ENCODE measurements around the gene GLT8D1.

Gene GLT8D1

GRCh38 chr3:52724511-52724910 is 18.9 kb upstream of the GLT8D1 start:
- no peaks in the 10 kb centered on the region for H3K27me3 ChIP-seq
- no peak overlapping the region for H3K4me3 ChIP-seq (ENCODE audit: low read depth, low read length)
- no peak for TF ChIP-seq CTCF (IDR thresholded peaks at IDR 0.05; ENCODE audit: low read depth, low read length)
- H3K36me3 ChIP-seq: no peaks in the 10 kb centered on the region
- DNase-seq: no peak
- H3K9me3 ChIP-seq: no peaks in the 10 kb centered on the region
- H3K4me1 ChIP-seq: no peaks in the 10 kb centered on the region

GRCh38 chr3:52723935-52724334 is 18.3 kb upstream of the GLT8D1 start:
- Histone ChIP-seq H3K4me3 (ENCODE audit: low read depth, low read length) (no peak overlapping the region), H3K4me1 (no peaks in the 10 kb centered on the region), H3K9me3 (no peaks in the 10 kb centered on the region), H3K27me3 (no peaks in the 10 kb centered on the region), H3K36me3 (no peaks in the 10 kb centered on the region)
- no peak for TF ChIP-seq CTCF (IDR thresholded peaks at IDR 0.05; ENCODE audit: low read depth, low read length)
- no peak for DNase-seq

GRCh38 chr3:52722491-52722890 is 16.9 kb upstream of the GLT8D1 start:
- Histone ChIP-seq H3K27me3 (no peaks in the 10 kb centered on the region), H3K4me1 (no peaks in the 10 kb centered on the region), H3K36me3 (no peaks in the 10 kb centered on the region), H3K9me3 (no peaks in the 10 kb centered on the region), H3K4me3 (ENCODE audit: low read depth, low read length) (no peak overlapping the region)
- TF ChIP-seq CTCF (IDR thresholded peaks at IDR 0.05; ENCODE audit: low read depth, low read length): no peak
- DNase-seq: no peak

- H3K27me3 ChIP-seq: no peaks in the 10 kb centered on the region
Observed at GRCh38 chr3:52721730-52722008, 16.1 kb upstream of the GLT8D1 start.

GRCh38 chr3:52721002-52721729 is 15.6 kb upstream of the GLT8D1 start:
- no peaks in the 10 kb centered on the region for H3K9me3 ChIP-seq
- no peaks in the 10 kb centered on the region for H3K4me1 ChIP-seq
- no peaks in the 10 kb centered on the region for H3K36me3 ChIP-seq
- H3K4me3 ChIP-seq (ENCODE audit: low read depth, low read length): no peak overlapping the region
- no peak for DNase-seq
- H3K27me3 ChIP-seq: no peaks in the 10 kb centered on the region
- no peak for TF ChIP-seq CTCF (IDR thresholded peaks at IDR 0.05; ENCODE audit: low read depth, low read length)

More at GRCh38 chr3:52721730-52722008, 16.1 kb upstream of the GLT8D1 start:
- no peak overlapping the region for H3K4me3 ChIP-seq (ENCODE audit: low read depth, low read length)
- H3K36me3 ChIP-seq: no peaks in the 10 kb centered on the region
- no peaks in the 10 kb centered on the region for H3K9me3 ChIP-seq
- TF ChIP-seq CTCF (IDR thresholded peaks at IDR 0.05; ENCODE audit: low read depth, low read length): no peak
- DNase-seq: no peak
- no peaks in the 10 kb centered on the region for H3K4me1 ChIP-seq

GRCh38 chr3:52719618-52720017 is 14.0 kb upstream of the GLT8D1 start:
- Histone ChIP-seq H3K4me1 (no peaks in the 10 kb centered on the region), H3K27me3 (no peaks in the 10 kb centered on the region), H3K36me3 (no peaks in the 10 kb centered on the region), H3K4me3 (ENCODE audit: low read depth, low read length) (no peak overlapping the region), H3K9me3 (no peaks in the 10 kb centered on the region)
- no peak for TF ChIP-seq CTCF (IDR thresholded peaks at IDR 0.05; ENCODE audit: low read depth, low read length)
- DNase-seq: no peak

Data from BE2C (cell line).